HepG2 (cell line): Measurements from ENCODE around the gene LHPP. TPM values are rescaled to one million over a fixed set of nuclear protein-coding genes. Genes with fewer than 3 reads are reported as not detected.

Experiments used
- ATAC-seq: fragments of 200-7000 bp; cut with Tn5 transposase; 3 replicates; pipeline ENCODE4 v1.9.1; 2020; ENCODE audit warnings: mild to moderate bottlenecking, moderate library complexity
- BruUV-seq: library from RNA; stranded (reverse); fragments of 400-500 nt; replicated peaks from 2 replicates; lab custom pipeline; 2021; lab: Mats Ljungman, UMichigan
- CTCF ChIA-PET: fragments of 300-600 bp; formaldehyde crosslinking; extraction: SDS; loops from one replicate; lab custom pipeline; 2021; ENCODE audit warnings: low total read pairs, inconsistent platforms, low intra/inter-chr PET ratio; lab: Yijun Ruan, JAX
- POLR2A ChIA-PET: fragments of 350-600 bp; sonication (Branson Sonifier 250); formaldehyde crosslinking; loops from one replicate; lab custom pipeline; 2020; ENCODE audit warnings: antibody characterized with exemption, inconsistent platforms; lab: Yijun Ruan, JAX
- DNase-seq: peaks from one replicate; pipeline ENCODE4 v3.0.0-alpha.2; 2015; ENCODE audit warnings: low spot score
- FAIRE-seq: peaks from 3 replicates; lab custom pipeline; 2011; peaks lifted over from hg19 to GRCh38; lab: Jason Lieb, UNC
- H2AFZ ChIP-seq: one replicate; pipeline ENCODE4 v1.6.1; 2011; ENCODE audit warnings: low read length, inconsistent platforms
- H3K27ac ChIP-seq: fragments of 300-600 bp; 3 replicates; pipeline ENCODE4 v1.8.0; 2011; ENCODE audit warnings: mixed run types, mild to moderate bottlenecking, mixed read lengths, low read length, inconsistent platforms; ENCODE audit not compliant: insufficient read depth; ENCODE audit errors: extremely low read length
- H3K27me3 ChIP-seq, 2 experiments: fragments of 200-600 bp in 1 of 2; 2 replicates in 1 of 2; 3 replicates in 1 of 2; pipeline versions ENCODE4 v1.6.0 to v1.8.0; 2011; ENCODE audit warnings: low read length in 2 of 2, mild to moderate bottlenecking in 2 of 2, moderate library complexity in 2 of 2, inconsistent platforms in 1 of 2; ENCODE audit not compliant: insufficient read depth in 2 of 2, control insufficient read depth in 1 of 2
- H3K36me3 ChIP-seq, 2 experiments: fragments of 200-600 bp in 1 of 2; replicated peaks in 1 of 2; 2 replicates in 1 of 2; 3 replicates in 1 of 2; pipeline versions ENCODE4 v1.5.1 to v1.8.0; 2011; ENCODE audit warnings: low read length in 2 of 2, inconsistent platforms in 1 of 2; ENCODE audit not compliant: insufficient read depth in 2 of 2, control insufficient read depth in 1 of 2
- H3K4me1 ChIP-seq: 2 replicates; pipeline ENCODE4 v1.5.1; 2012; ENCODE audit warnings: low read length, inconsistent platforms; ENCODE audit not compliant: insufficient read depth
- H3K4me2 ChIP-seq: 2 replicates; pipeline ENCODE4 v1.6.0; 2011; ENCODE audit warnings: low read depth, low read length, inconsistent platforms
- H3K4me3 ChIP-seq, 3 experiments: fragments of 200-600 bp in 1 of 3; sonication (generic), shearing (Covaris generic) in 1 of 3; replicated peaks in 1 of 3; 2 replicates each; pipeline ENCODE4 v1.5.1; 2011 to 2016; ENCODE audit warnings: low read length in 3 of 3, inconsistent platforms in 2 of 3, low read depth in 2 of 3, mild to moderate bottlenecking in 2 of 3, control low read depth in 1 of 3, mixed read lengths in 1 of 3; ENCODE audit not compliant: insufficient read depth in 1 of 3
- H3K79me2 ChIP-seq: one replicate; pipeline ENCODE4 v1.6.1; 2011; ENCODE audit warnings: low read length, inconsistent platforms; ENCODE audit not compliant: insufficient read depth
- H3K9ac ChIP-seq: 2 replicates; pipeline ENCODE4 v1.6.0; 2011; ENCODE audit warnings: mild to moderate bottlenecking, low read depth, low read length, inconsistent platforms; ENCODE audit not compliant: insufficient read depth
- H3K9me3 ChIP-seq: 2 replicates; pipeline ENCODE4 v1.5.1; 2012; ENCODE audit warnings: mild to moderate bottlenecking, low read length
- H4K20me1 ChIP-seq: 2 replicates; pipeline ENCODE4 v1.6.0; 2011; ENCODE audit warnings: inconsistent platforms, mild to moderate bottlenecking, low read length, moderate library complexity; ENCODE audit not compliant: insufficient read depth
- KDM1A ChIP-seq: IDR thresholded peaks from 2 replicates; pipeline ENCODE4 v1.6.1; 2016; ENCODE audit warnings: missing compliant biosample characterization
- POGK ChIP-seq: sonication (generic); formaldehyde crosslinking; conservative IDR thresholded peaks from 2 replicates; pipeline ENCODE4 v1.8.0; 2022; ENCODE audit warnings: mild to moderate bottlenecking, moderate library complexity, missing genetic modification reagents
- SOX6 ChIP-seq, 2 experiments: fragments of 450-650 bp in 1 of 2; sonication (generic) in 1 of 2; formaldehyde crosslinking in 1 of 2; IDR thresholded peaks; 2 replicates each; pipeline versions ENCODE4 v1.4.0 to v1.6.1; 2017 to 2020; ENCODE audit warnings: antibody characterized with exemption in 1 of 2, mild to moderate bottlenecking in 1 of 2, missing genetic modification reagents in 1 of 2
- TRIM24 ChIP-seq: sonication (generic); formaldehyde crosslinking; IDR thresholded peaks from 2 replicates; pipeline ENCODE4 v1.8.0; 2022; ENCODE audit warnings: mild to moderate bottlenecking, missing genetic modification reagents
- ZBED4 ChIP-seq: sonication (generic); formaldehyde crosslinking; IDR thresholded peaks from 2 replicates; pipeline ENCODE4 v1.4.0; 2020; ENCODE audit warnings: missing genetic modification reagents, borderline replicate concordance
- ZNF20 ChIP-seq: sonication (generic); formaldehyde crosslinking; IDR thresholded peaks from 2 replicates; pipeline ENCODE4 v1.4.0; 2020; ENCODE audit warnings: mild to moderate bottlenecking, moderate library complexity, missing genetic modification reagents
- WGBS: methylation state at CpG from one replicate; pipeline ENCODE4 v1.1.6; 2017; ENCODE audit warnings: low lambda C conversion rate; 5-methylcytosine and 5-hydroxymethylcytosine counted together
- in situ Hi-C: cut with HindIII; loops from 2 replicates; pipeline ENCODE4 v1.10.0; 2017; ENCODE audit warnings: low pct_unique_long_range_greater_than_20kb; ENCODE audit not compliant: extremely low pct_ligation_motif_present
- intact Hi-C: fragments of 100-400 bp; cut with micrococcal nuclease; formaldehyde crosslinking; loops from one replicate; pipeline ENCODE4 v1.10.0; 2022; ENCODE audit not compliant: unreplicated experiment
- polyA plus RNA-seq, 8 experiments: library from polyadenylated mRNA; depleted of rRNA in 3 of 8; stranded (reverse) in 7 of 8; unstranded in 1 of 8; fragments of >200 nt; fragmentation: Illumina TruSeq in 4 of 8; extraction: Trizol in 4 of 8; gene quantifications; 2 replicates each; pipeline versions ENCODE4 v1.2.1 to v1.2.3, GENCODE V29; 2011 to 2016; ENCODE audit warnings: low read depth in 4 of 8, missing spikeins in 1 of 8, mixed read lengths in 1 of 8; ENCODE audit not compliant: insufficient read depth in 1 of 8
- total RNA-seq, 5 experiments: library from RNA; depleted of rRNA; stranded (reverse); fragments of >200 nt; fragmentation: Illumina TruSeq; extraction: Trizol; gene quantifications; 2 replicates each; pipeline ENCODE4 v1.2.3, GENCODE V29; 2016; ENCODE audit warnings: low read depth in 1 of 5

Gene LHPP
- total and polyA plus RNA-seq, 2 of the 13 experiments (the other 11 are each of a cell fraction or from before 2014, with no cell fraction given), result 5.2 to 13.1 TPM

- ChIA-PET POLR2A (interaction anchor here (1.7 kb wide), 1 partner anchor 53 kb away, joined by 5 read pairs; no protein-coding TSS in a partner anchor), CTCF (no interaction called here)
- TF ChIP-seq SOX6 (IDR thresholded peaks at IDR 0.05) (no peak), SOX6 (CRISPR knock-in tag; IDR thresholded peaks at IDR 0.05) (no peak), ZNF20 (CRISPR knock-in tag) (no peak), KDM1A (no peak), POGK (CRISPR knock-in tag) (no peak), ZBED4 (no peak), TRIM24 (no peak)
- intact Hi-C loops (no loop called here), in situ Hi-C loops (no loop called here)
- WGBS, result 87% methylated on average over 12 of the region's 14 CpGs
- Histone ChIP-seq H3K27ac (no peak overlapping the region), H3K79me2 (no peaks in the 10 kb centered on the region), H3K4me3 (no peak overlapping the region), H4K20me1 (no peaks in the 10 kb centered on the region), H2AFZ (no peak overlapping the region), H3K4me1 (peaks cover 31% of the 10 kb centered on the region), H3K27me3 (no peaks in the 10 kb centered on the region; a peak in 1 of 5 replicates), H3K4me2 (no peak overlapping the region), H3K9ac (no peak overlapping the region), H3K9me3 (no peaks in the 10 kb centered on the region), H3K36me3 (no peaks in the 10 kb centered on the region)
- no peak for FAIRE-seq
- BruUV-seq, result no TSS peak
- DNase-seq, result no peak
- no peak for ATAC-seq
Measured at GRCh38 chr10:124552691-124553276, 91.2 kb downstream of the LHPP start.
